ENCODE results near the gene KDM3A. TPM values are rescaled to one million over a fixed set of nuclear protein-coding genes. Genes with fewer than 3 reads are reported as not detected.
A peak's percentile ranks its signal among the peaks of the same experiment; 100 is the strongest.

Gene KDM3A
- total RNA-seq, 1 donor from 2014 or later: 73.7 TPM

GRCh38 chr2:86476918-86477317 lies 35.7 kb downstream of the KDM3A start:
- TF ChIP-seq CTCF (IDR thresholded peaks at IDR 0.05; ENCODE audit: unreplicated experiment): no peak
- Mint-ChIP-seq H3K4me1 (ENCODE audit: low read depth) (peaks cover 2% of the 10 kb centered on the region), H3K9me3 (ENCODE audit: low read depth) (no peaks in the 10 kb centered on the region), H3K4me3 (ENCODE audit: low read depth) (no peak overlapping the region), H3K36me3 (ENCODE audit: insufficient read depth) (peaks cover 34% of the 10 kb centered on the region), H3K27ac (no peak overlapping the region), H3K27me3 (no peaks in the 10 kb centered on the region)
- no peak for DNase-seq (ENCODE audit: low spot score, unreplicated experiment)

- Mint-ChIP-seq H3K27ac (peak overlapping the region; percentile 83), H3K36me3 (ENCODE audit: insufficient read depth) (peaks cover 34% of the 10 kb centered on the region), H3K9me3 (ENCODE audit: low read depth) (no peaks in the 10 kb centered on the region), H3K4me3 (ENCODE audit: low read depth) (no peak overlapping the region), H3K4me1 (ENCODE audit: low read depth) (peaks cover 2% of the 10 kb centered on the region), H3K27me3 (no peaks in the 10 kb centered on the region)
- no peak for DNase-seq (ENCODE audit: low spot score, unreplicated experiment)
- TF ChIP-seq CTCF (IDR thresholded peaks at IDR 0.05; ENCODE audit: unreplicated experiment): no peak
These were observed 36.2 kb downstream of the KDM3A start for GRCh38 chr2:86477349-86477748.

- peak overlapping the region; percentile 31 for H3K27ac Mint-ChIP-seq
- H3K4me3 Mint-ChIP-seq (ENCODE audit: low read depth): no peak overlapping the region
- peaks cover 2% of the 10 kb centered on the region for H3K4me1 Mint-ChIP-seq (ENCODE audit: low read depth)
- no peak for DNase-seq (ENCODE audit: low spot score, unreplicated experiment)
- TF ChIP-seq CTCF (IDR thresholded peaks at IDR 0.05; ENCODE audit: unreplicated experiment): no peak
- peaks cover 42% of the 10 kb centered on the region for H3K36me3 Mint-ChIP-seq (ENCODE audit: insufficient read depth)
- no peaks in the 10 kb centered on the region for H3K27me3 Mint-ChIP-seq
- no peaks in the 10 kb centered on the region for H3K9me3 Mint-ChIP-seq (ENCODE audit: low read depth)
These were observed 38.9 kb downstream of the KDM3A start for GRCh38 chr2:86480105-86480504.

- H3K27me3 Mint-ChIP-seq: no peaks in the 10 kb centered on the region
- no peak overlapping the region for H3K27ac Mint-ChIP-seq
- H3K36me3 Mint-ChIP-seq (ENCODE audit: insufficient read depth): peaks cover 50% of the 10 kb centered on the region
- no peak overlapping the region for H3K4me3 Mint-ChIP-seq (ENCODE audit: low read depth)
- no peak for TF ChIP-seq CTCF (IDR thresholded peaks at IDR 0.05; ENCODE audit: unreplicated experiment)
- no peaks in the 10 kb centered on the region for H3K9me3 Mint-ChIP-seq (ENCODE audit: low read depth)
- peaks cover 2% of the 10 kb centered on the region for H3K4me1 Mint-ChIP-seq (ENCODE audit: low read depth)
- DNase-seq (ENCODE audit: low spot score, unreplicated experiment): no peak
These were observed 40.9 kb downstream of the KDM3A start for GRCh38 chr2:86482034-86482433.

- no peak for DNase-seq (ENCODE audit: low spot score, unreplicated experiment)
- H3K4me1 Mint-ChIP-seq (ENCODE audit: low read depth): peaks cover 2% of the 10 kb centered on the region
- no peaks in the 10 kb centered on the region for H3K9me3 Mint-ChIP-seq (ENCODE audit: low read depth)
These were observed 43.2 kb downstream of the KDM3A start for GRCh38 chr2:86484385-86484784.

More at GRCh38 chr2:86484385-86484784, 43.2 kb downstream of the KDM3A start:
- no peak for TF ChIP-seq CTCF (IDR thresholded peaks at IDR 0.05; ENCODE audit: unreplicated experiment)
- peaks cover 47% of the 10 kb centered on the region for H3K36me3 Mint-ChIP-seq (ENCODE audit: insufficient read depth)
- no peak overlapping the region for H3K4me3 Mint-ChIP-seq (ENCODE audit: low read depth)
- H3K27ac Mint-ChIP-seq: no peak overlapping the region
- H3K27me3 Mint-ChIP-seq: no peaks in the 10 kb centered on the region

All from progenitor cell of endocrine pancreas (in vitro differentiated cells).